Gastroesophageal sphincter (tissue), 3 donors: Measurements from ENCODE around the gene PXDN.

ENCODE experiments used
- CTCF ChIP-seq, 4 experiments: fragments of 200-600 bp in 2 of 4; fragments of 450-650 bp in 2 of 4; sonication (generic) in 1 of 4; IDR thresholded peaks; one replicate each; pipeline ENCODE4 v1.5.1; 2017 to 2019; ENCODE audit warnings: antibody characterized with exemption in 4 of 4, mild to moderate bottlenecking in 2 of 4, moderate library complexity in 2 of 4
- EP300 ChIP-seq: sonication (generic); formaldehyde crosslinking; IDR thresholded peaks from one replicate; pipeline ENCODE4 v1.6.1; 2017; ENCODE audit warnings: antibody characterized with exemption, mild to moderate bottlenecking
- POLR2A ChIP-seq, 2 donors: fragments of 450-650 bp; IDR thresholded peaks; one replicate each; pipeline ENCODE4 v1.6.1; 2017; ENCODE audit warnings: antibody characterized with exemption in 2 of 2, mild to moderate bottlenecking in 2 of 2, moderate library complexity in 1 of 2

DNA sequence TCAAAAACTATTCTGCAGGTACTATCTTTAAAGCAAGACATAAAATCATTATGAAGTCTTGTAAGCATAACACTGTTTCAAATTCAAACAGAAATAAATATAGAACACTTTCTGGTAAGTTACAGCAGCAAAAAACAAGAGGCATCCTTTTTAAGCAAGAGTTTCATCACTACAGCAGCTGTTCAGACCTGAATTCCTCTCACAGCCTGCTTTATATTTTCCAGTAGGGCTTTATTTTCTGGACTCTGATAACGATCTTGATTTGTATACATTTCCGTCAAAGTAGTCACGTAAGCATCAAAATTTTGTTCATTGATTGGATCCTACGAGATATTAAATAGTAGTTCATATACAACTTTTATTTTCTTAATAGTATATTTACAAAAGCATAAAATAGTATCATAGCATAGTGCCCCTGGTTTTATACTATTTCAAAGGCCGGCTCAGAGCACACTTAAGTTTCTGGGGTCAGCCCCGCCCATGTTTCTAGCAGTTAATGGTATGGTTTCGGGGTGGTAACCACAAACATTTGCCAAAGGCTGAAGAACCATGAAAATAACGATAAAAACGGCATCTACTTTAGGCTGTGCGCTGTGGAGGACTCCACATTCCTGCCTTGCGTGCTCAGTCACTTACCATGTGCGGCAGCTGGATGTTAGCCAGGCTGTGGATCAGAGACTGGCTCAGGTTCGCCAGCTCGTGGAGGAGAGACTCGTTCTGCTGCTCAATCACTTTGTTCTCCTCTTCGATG lies 47.5 kb upstream of the PXDN start:
- TF ChIP-seq CTCF (IDR thresholded peaks at IDR 0.05) (no peak), POLR2A (IDR thresholded peaks at IDR 0.05) (no peak), EP300 (no peak)
